D341Med (cell line): ENCODE data around the gene TRAT1.

ENCODE experiments used
- DNase-seq: peaks from one replicate; pipeline ENCODE4 v3.0.0; 2012; ENCODE audit warnings: low spot score

Gene TRAT1

GRCh38 chr3:108861401-108861800 is 38.8 kb downstream of the TRAT1 start:
- no peak for DNase-seq

GRCh38 chr3:108862865-108863798 is 40.5 kb downstream of the TRAT1 start:
- no peak for DNase-seq

GRCh38 chr3:108863799-108864135 is 41.2 kb downstream of the TRAT1 start:
- DNase-seq: no peak

- no peak for DNase-seq
Measured at GRCh38 chr3:108877901-108878300, 55.3 kb downstream of the TRAT1 start.

- no peak for DNase-seq
Measured at GRCh38 chr3:108879915-108880314, 57.3 kb downstream of the TRAT1 start.

- no peak for DNase-seq
Measured at GRCh38 chr3:108882762-108883161, 60.2 kb downstream of the TRAT1 start.

GRCh38 chr3:108883373-108883772 is 60.8 kb downstream of the TRAT1 start:
- DNase-seq: no peak

GRCh38 chr3:108887121-108887520 is 64.5 kb downstream of the TRAT1 start:
- no peak for DNase-seq

GRCh38 chr3:108887777-108888176 is 65.2 kb downstream of the TRAT1 start:
- no peak for DNase-seq

GRCh38 chr3:108891833-108892232 is 69.2 kb downstream of the TRAT1 start:
- DNase-seq: no peak

GRCh38 chr3:108894981-108895380 is 72.4 kb downstream of the TRAT1 start:
- DNase-seq: no peak

GRCh38 chr3:108897883-108898282 is 75.3 kb downstream of the TRAT1 start:
- DNase-seq: no peak

- no peak for DNase-seq
Measured at GRCh38 chr3:108899530-108899929, 76.9 kb downstream of the TRAT1 start.
